HG03064 (cell line): ENCODE measurements around the gene RPUSD1.
"Not testable (repeated sequence)": the region's sequence is repeated elsewhere in the genome, so short reads cannot be mapped to it uniquely, and the experiment has no call there.

Source experiments
- ATAC-seq: cut with Tn5 transposase; IDR thresholded peaks from one replicate; pipeline ENCODE4 v1.9.1; 2021; ENCODE audit warnings: low read depth; ENCODE audit not compliant: unreplicated experiment

RPUSD1 gene

DNA sequence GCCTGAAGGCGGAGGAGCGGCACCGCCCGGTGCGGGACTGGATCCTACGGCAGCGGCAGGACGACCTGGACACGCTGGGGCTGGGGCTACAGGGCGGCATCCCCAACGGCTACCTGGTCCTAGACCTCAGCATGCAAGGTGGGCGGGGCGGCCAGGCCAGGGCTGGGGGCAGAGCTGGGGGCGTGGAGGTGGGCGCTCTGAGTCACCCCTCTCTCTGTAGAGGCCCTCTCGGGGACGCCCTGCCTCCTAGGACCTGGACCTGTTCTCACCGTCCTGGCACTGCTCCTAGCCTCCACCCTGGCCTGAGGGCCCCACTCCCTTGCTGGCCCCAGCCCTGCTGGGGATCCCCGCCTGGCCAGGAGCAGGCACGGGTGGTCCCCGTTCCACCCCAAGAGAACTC is 19.8 kb downstream of the RPUSD1 start:
- no peak for ATAC-seq

DNA sequence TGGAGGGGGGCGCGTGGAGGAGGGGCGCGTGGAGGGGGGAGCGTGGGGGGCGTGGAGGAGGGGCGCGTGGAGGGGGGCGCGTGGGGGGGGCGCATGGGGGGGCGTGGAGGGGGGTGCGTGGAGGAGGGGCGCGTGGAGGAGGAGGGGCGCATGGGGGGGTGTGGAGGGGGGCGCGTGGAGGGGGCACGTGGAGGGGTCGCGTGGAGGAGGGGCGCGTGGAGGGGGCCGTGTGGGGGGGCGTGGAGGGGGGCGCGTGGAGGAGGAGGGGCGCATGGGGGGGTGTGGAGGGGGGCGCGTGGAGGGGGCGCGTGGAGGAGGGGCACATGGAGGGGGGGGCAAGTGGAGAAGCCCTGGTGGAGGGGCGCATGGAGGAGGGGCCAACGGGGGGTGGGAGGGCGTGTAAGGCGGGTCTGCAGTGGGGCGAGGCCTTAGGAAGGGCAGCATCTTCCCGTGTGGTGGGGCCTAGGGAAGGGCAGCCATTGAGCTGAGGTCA is 20.4 kb downstream of the RPUSD1 start:
- ATAC-seq: no peak

DNA sequence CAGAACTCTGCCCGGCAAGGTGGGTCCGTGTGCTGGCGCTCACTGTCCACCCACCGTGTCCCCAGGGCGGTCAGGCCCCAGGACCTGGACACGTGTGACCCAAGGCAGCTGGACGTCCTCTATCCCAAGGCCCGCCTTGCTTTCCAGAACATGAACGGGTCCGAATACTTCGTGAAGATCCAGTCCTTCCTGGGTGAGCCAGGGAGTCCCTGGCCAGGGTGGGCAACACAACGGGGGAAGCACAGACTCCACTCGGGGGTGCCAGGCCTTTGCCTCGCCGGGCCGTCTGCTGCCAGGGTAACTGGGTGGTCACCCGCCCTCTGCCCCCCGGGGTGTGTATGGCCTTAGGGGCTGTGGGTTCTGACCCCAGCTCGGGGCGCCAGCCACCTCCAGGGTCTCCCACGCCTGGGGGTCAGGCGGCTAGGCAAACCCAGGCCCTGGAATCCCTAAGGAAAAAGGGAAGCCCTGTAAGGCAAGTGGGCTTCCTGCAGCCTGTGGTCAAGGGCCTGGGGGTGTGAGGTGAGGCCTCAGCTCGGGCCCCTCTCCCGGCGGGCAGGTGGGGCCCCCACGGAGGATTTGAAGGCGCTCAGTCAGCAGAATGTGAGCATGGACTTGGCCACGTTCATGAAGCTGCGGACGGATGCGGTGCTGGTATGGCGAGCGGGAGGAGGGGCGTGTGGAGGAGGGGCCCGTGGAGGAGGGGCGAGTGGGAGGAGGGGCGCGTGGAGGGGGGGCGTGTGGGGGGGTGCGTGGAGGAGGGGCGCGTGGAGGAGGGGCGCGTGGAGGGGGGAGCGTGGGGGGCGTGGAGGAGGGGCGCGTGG is 21.2 kb downstream of the RPUSD1 start:
- no peak for ATAC-seq

DNA sequence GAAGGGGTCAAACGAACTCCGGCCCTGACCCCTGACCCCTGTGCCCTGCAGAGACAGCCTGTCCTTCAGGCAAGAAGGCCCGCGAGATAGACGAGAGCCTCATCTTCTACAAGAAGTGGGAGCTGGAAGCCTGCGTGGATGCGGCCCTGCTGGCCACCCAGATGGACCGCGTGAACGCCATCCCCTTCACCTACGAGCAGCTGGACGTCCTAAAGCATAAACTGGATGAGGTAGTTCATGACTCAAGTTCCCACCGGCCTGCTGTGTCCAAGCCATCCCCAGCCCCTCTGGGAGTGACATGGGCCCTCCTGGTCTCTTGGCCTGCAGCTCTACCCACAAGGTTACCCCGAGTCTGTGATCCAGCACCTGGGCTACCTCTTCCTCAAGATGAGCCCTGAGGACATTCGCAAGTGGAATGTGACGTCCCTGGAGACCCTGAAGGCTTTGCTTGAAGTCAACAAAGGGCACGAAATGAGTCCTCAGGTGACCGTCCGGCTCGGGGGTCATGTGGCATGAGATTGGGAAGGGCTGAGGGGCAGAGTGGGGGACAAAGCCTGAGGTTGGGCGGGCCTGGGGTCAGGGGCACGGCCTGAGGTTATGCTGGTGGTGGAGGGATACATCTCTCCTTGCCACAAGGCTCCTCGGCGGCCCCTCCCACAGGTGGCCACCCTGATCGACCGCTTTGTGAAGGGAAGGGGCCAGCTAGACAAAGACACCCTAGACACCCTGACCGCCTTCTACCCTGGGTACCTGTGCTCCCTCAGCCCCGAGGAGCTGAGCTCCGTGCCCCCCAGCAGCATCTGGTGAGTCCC is 22.0 kb downstream of the RPUSD1 start:
- no peak for ATAC-seq

DNA sequence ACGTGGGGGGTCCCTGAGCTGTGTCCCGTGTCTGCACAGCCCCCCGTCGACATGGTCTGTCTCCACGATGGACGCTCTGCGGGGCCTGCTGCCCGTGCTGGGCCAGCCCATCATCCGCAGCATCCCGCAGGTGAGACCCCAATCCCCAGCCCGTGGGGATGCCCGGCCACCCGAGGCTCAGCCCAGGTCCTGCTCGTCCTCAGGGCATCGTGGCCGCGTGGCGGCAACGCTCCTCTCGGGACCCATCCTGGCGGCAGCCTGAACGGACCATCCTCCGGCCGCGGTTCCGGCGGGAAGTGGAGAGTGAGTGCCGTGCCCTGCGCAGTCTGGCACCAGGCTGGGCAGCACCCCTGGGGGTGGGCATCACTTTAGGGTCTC is 22.7 kb downstream of the RPUSD1 start:
- no peak for ATAC-seq

DNA sequence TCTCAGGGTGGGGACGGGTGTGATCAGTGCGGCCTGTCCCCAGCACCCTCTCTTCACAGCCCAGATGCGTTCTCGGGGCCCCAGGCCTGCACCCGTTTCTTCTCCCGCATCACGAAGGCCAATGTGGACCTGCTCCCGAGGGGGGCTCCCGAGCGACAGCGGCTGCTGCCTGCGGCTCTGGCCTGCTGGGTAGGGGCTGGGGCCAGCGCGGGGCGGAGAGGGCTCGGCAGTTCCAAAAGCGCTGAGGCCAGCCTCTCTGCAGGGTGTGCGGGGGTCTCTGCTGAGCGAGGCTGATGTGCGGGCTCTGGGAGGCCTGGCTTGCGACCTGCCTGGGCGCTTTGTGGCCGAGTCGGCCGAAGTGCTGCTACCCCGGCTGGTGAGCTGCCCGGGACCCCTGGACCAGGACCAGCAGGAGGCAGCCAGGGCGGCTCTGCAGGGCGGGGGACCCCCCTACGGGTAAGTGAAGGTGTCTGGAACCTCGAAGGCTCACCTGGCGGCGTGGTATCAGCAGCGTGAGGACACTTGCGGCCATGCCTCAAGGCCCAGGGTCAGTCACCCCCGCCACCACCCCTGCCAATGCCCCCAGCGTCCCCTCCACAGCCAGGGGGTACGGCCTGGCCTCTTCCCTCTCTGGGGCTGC is 23.2 kb downstream of the RPUSD1 start:
- no peak for ATAC-seq

DNA sequence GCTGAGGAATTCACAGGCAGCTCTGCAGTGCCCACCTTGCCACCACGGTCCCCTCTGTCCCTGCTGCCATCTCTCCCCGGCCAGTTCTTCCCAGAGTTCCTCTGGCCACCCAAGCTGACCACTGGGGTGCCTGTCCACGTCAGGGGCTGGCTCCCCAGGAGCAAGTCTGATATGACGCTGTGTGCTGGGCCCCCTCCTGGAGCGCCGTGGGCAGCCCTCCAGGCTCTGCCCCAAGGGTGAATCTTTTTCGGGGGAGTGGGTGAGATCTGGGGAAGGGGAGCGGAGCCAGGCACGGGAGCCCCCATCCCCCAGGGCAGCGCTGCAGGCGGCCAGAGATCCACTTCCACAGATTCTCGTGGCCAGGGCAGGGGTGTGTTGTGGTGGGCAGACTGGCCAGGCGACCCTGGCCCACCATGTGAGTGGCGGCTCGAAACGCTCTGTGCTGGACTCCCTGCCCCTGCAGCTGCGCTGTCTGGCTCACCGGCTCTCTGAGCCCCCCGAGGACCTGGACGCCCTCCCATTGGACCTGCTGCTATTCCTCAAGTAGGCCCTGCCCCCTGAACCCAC is 23.9 kb downstream of the RPUSD1 start:
- no peak for ATAC-seq

DNA sequence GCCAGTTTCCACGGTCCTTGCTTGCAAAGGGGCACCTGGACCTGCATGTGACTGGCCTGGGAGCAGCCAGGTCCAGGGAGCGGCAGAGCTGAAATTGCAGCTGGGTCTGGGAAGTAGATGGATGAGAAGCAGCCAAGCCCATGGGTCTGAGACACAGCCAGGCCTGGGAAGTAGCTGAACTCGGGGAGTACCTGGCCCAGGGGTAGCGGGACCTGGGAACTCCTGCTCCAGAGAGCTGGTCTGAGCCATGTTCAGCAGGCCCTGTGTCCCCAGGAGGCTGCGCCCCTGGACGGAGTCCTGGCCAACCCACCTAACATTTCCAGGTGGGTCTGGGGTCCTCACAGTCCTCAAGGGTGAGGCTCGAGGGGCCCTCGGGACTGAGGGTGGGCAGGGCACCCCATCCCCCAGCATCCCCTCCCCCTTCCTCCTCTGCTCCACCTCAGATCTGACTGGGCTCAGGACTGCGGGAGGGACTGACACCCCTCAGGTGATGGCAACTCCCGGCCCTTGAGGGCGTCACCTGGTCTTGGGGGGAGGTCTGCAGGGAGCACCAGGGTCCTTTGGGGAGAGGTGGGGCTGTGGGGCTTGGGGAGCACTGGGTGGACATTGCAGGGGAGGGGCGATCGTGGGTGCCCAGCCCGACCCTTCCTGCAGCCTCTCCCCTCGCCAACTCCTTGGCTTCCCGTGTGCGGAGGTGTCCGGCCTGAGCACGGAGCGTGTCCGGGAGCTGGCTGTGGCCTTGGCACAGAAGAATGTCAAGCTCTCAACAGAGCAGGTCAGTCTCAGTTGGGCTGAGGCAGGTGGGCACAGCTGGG is 24.6 kb downstream of the RPUSD1 start:
- no peak for ATAC-seq

DNA sequence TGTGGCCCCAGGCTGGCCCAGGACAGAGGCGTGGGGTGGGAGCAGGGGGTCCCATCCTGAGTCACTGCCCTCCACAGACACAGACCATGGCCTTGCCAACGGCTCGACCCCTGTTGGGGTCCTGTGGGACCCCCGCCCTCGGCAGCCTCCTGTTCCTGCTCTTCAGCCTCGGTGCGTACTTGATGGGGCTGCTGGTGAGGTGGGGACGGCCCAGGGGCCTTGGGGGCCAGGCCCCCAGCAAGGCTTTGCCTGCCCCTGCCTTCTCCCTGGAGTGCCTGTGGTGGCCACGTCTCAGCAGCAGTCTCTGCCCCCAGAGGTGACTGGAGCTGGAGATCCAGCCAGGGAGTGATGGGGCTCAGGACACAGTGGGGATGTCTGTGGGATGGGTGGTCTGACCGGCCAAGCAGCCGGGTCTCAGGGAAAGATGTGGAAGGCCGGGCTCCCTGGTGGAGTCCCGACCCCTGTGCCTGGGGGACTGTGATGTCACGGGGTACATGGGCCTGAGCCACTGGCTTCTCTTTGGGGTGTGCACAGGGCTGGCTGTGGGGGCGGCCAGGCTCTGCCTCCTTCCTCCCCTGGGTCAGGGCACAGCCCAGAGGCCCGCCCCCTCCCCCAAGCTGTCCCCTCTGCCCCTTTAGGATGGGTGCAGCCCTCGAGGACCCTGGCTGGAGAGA is 25.4 kb downstream of the RPUSD1 start:
- ATAC-seq: no peak

DNA sequence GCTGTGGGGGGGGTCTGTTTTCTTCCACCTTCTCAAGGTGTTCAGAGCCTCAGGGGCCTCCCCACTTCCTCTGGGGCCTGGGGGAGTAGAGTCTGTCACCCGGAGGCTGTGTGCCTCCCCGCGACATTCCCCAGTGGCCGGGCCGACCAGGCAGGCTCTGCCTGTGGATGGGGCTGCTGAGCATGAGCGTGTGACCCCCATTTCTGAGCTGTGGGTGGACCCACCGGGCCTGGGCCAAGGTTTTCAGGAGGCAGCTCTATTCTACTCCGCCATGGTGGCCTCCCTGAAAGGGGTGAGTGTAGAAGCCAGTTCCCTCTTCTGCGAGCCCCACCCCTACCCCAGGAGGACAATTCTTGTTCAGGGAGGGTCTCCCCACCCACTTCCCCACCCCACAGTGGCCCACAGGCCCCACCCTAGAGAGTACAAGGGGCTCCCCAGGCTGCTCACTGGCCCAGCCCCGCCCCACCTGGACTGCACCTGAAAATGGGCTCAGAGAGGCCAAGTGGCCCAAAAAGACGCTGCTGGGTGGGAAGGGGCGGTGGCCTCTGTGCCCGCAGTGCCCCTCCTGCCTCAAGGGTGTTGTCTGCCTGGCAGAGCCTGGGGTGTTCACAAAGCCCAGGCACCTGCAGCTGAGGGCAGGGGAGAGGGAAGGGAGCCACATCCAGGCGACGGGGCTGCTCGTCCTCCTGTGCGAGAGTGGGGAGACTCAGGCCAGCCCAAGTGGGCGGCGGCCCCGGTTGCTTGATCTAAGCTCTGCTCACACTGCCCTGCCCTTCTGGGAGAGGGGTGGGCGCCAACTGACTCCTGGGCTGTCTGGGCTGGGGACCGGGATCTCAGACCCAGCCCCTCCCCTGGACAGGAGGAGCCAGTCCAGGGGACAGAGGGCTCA is 26.3 kb downstream of the RPUSD1 start:
- ATAC-seq: no peak

DNA sequence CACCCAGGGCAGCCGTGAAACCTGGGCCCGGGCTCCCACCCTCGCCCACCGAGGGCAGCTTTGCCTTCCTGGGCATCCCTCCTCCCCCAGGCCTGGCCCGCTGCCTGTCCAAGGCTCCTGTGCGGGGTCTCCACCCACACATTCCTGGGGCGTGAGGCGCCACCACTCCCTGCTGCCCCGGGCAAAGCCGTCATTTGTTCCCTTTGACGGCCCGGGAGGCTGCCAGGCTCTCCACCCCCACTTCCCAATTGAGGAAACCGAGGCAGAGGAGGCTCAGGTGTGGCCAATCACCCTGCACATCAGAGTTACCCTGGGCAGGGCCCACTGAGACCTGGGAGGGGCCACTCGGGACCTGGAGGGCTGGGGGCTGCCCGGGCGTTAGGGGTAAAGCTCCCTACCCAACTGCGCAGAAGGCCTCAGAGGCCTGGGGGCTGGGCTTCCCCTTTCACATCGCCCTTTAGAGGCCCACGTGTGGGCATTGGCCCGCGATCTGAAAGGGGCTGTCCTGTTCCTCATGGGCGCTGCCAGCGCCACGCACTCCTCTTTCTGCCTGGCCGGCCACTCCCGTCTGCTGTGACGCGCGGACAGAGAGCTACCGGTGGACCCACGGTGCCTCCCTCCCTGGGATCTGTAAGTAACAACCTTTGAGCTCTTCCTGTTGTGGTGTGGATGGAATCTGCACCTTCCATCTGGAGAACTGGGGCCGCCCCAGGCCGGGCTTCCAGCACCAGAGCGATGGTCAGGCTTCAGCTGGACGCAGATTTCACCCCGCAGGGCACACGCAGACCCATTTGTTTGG is 27.4 kb downstream of the RPUSD1 start, which contains the start of gene MSLN:
MSLN (plus strand) TSS at position 190 of the 799 bp plus-strand sequence. CDS start 1,947 bp downstream, outside the sequence.
- ATAC-seq: no peak

DNA sequence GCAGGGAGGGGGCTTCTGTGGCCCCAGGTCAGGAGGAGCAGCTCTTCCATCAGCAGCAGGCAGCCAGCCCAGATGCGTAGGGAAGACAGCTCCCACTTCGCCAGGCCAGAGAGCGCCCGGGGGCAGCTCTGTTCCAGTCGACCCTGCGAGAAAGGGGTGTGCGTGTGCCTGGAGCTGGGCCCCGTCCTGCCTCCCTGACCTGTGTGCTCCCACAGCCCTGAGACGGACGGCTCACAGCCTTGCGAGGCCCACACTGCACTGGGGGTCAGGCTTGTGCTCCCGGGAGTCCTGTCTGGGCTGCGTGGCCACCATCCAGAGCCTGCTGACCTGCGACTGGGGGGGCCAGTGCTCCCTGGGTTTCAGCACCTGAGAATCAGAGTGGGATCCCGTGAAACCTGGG is 28.1 kb downstream of the RPUSD1 start:
- ATAC-seq: no peak

DNA sequence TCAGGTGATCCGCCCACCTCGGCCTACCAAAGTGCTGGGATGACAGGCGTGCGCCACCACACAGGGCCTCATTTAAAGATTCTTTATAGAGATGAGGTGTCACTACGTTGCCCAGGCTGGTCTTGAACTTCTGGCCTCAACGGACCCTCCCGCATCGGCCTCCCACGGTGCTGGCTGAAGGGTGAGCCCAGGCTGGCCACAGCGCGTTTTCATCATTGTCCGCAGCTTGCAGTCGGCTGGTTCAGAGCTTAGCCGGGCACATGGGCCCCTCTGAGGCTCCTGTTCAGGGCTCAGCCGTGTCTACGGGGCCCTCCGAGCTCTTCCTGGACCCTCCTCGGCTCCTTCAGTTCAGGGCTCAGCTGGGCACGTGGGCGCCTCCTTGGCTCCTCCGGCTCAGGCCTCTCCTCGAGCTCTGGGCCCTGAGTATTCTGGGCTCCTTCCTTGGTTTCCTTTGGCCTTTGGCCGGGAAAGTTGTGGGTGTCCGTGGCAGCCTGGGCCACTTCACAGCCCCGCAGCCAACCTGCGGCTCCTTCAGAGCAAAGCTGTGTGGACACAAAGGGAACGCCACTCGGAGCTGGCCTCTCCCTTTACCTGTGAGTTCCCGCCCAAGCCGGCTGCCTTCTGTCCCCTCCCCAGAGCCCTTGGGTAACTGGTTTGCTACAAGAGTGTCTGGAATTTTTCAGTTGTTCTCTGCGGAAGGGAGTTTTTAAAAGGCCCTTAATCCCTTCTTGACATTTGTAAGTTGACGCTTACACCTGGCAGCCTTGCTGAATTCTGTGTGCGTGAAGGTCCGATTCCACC is 28.9 kb downstream of the RPUSD1 start:
- no peak for ATAC-seq

DNA sequence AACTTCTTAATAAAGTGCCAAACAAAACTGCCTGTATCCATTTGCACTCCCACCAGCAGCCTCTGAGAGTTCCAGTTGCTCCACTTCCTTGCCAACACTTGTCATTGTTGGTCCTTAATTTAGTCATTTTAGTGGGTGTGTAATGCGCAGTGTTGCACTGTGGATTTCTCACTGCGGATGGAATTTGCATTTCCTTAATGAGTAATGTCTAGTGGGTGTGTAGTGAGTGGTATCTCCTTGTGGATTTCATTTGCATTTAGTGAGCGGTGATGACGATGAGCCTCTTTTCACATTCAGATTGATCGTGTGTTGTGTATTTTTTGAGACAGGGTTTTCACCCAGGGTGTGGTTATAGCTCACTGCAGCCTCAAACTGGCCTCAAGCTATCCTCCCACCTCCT is 31.8 kb downstream of the RPUSD1 start:
- ATAC-seq: no peak

DNA sequence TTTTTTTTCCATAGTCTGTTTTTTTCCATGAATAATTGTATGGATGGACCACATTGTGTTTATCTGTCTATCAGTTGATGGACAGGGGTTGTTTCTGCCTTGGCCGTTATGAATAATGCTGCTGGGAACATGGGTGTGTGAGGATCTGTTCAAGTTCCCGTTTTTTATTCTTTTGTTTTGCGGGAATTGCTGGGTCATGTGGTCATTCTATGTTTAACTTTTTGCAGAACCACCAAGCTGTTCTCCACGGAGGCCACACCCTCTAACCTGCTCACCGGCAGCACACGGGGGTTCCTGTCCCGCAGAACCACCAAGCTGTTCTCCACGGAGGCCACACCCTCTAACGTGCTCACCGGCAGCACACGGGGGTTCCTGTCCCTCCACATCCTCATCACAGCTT is 33.5 kb downstream of the RPUSD1 start:
- ATAC-seq: no peak

DNA sequence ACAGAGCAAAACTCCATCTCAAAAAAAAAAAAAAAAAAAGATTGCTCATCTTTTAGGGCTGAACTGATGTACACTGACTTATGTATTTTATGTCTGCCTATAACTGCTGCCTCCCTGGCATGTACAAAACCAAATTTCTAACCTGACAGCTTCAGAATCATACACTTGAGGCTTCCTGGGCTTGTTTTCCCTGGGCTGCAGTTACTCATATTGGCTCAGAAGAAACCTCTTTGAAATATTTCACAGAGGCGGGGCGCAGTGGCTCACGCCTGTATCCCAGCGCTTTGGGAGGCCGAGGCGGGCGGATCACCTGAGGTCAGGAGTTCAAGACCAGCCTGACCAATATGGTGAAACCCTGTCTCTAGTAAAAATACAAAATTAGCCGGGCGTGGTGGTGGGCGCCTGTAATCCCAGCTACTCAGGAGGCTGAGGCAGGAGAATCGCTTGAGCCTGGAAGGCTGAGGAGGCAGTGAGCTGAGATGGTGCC is 34.0 kb downstream of the RPUSD1 start:
- not testable (repeated sequence) for ATAC-seq

DNA sequence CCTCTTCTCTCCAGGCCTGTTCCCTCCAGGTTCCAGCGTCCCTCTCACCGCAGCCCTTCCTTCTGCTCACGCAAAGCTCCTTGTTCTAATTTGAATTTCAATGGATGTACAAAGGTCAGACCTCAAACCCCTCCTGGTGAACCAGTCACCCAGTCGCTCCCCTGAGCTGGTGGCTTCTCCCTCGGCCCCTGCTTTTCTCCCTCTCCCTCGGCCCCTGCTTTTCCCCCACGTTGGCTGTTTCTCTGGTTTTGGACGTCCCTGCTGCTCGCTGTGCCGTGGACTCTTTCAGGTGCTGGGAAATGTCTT is 36.2 kb downstream of the RPUSD1 start:
- no peak for ATAC-seq
